Measurements from ENCODE around the gene UST.
"Not testable (repeated sequence)": the region's sequence is repeated elsewhere in the genome, so short reads cannot be mapped to it uniquely, and the experiment has no call there.

UST gene

DNA sequence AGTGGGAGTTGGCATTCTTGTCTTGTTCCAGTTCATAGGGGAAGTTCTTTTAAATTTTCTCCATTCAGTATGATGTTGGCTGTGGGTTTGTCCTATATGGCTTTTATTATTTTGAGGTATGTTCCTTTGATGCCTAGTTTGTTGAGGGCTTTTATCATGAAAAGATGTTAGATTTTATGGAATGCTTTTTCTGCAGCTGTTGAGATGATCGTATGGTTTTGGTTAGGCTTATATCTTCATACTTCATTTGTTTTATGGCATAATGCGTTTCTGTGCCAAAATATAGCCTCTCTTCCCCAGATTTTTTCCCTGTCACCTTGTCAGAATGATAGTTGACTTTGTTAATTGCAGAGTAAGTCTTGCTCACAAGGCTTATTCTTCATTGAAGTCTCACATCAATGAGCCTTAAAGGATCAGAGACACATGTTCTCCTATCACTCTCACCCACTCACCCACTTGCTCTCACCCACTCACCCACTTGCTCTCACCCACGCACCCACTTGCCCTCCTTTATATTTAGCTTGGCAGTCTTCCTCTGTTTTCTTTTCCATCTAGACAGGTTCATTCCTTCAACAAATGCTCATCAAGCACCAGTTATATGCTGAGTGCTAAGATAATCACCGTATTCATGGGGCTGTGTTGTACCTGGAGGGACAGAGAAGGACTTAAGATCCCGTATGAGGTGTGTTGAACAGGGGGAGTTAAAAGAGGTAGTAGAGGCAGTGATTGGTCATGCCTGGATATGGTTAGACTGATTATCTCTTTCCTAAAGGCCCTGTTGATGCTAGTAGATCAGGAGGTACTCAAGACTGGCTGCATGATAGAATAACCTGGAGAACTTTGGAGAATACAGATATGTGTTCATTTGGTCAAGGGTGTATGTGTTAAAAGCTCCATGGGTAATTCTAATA lies 19.3 kb downstream of the UST start:
- no peak for DNase-seq

DNA sequence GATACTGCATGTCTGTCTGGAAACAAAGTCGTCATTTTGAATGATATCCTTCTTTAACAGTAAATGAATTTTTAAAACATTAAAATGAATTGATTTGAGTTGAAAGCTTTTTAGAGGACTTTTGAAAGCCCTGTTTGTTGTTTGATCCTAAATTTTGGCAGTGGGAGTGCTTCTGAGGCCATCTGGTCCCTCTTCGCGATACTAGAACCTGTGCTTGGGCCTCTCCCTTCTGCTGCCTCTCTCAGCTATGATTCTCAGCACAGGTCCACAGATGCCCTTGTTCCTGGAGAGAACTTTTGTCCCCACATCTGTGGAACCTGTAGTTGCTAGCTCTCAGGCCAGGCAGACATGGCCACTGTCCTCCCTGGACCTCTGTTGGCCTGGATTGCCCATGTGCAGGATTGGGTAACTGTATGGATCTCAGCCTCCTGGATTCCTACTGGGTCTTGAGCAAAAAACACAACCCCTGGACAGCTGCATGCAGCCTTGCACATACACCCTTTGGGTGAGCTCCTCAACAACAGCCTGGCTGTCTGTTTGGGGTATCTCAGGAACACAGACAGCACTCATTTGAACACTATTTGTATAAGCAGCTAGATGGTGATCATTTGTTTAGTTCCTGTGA lies 21.9 kb downstream of the UST start:
- DNase-seq = no peak

DNA sequence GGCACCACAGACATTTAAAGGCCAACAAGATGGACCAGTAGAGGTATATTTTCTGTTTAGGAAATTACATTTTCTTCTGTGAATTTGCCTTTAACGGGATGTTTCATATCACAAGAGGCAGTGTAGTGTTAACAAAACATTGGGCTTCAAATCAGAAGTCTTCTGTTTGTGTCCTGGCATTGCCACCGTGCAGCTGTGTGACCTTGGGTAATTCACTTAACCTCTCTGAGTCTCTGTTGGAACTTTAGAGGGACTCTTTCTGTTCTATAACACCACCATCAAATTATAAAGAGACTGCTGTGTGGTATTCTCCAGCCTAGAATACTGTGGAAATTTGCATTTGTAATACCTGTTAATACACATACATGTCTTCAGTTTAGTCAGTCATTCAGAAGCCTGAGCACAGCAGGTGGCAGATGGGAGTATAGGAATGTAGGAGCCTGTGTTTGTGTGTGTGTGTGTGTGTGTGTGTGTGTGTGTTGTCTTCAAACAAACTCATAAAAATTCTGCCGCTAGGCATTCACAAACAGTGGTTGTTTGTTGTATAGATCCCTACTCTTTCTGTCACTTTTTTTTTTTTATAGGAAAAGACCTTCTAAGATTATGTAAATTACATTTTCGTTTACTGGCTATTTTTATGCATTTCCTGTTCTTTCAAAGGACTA lies 22.6 kb downstream of the UST start:
- no peak for DNase-seq

GRCh38 chr6:148770408-148771211 lies 23.8 kb downstream of the UST start:
- DNase-seq = no peak

GRCh38 chr6:148771212-148771601 lies 24.4 kb downstream of the UST start:
- no peak for DNase-seq

GRCh38 chr6:148771896-148772554 lies 25.2 kb downstream of the UST start:
- no peak for DNase-seq

GRCh38 chr6:148775161-148775560 lies 28.3 kb downstream of the UST start:
- DNase-seq = no peak

GRCh38 chr6:148776321-148777308 lies 29.8 kb downstream of the UST start:
- no peak for DNase-seq

GRCh38 chr6:148779142-148779562 lies 32.3 kb downstream of the UST start:
- no peak for DNase-seq

- DNase-seq = not testable (repeated sequence)
These were observed 33.6 kb downstream of the UST start for GRCh38 chr6:148780423-148780822.

- DNase-seq = no peak
These were observed 34.1 kb downstream of the UST start for GRCh38 chr6:148780918-148781436.

- no peak for DNase-seq
These were observed 43.1 kb downstream of the UST start for GRCh38 chr6:148789948-148790347.

DNA sequence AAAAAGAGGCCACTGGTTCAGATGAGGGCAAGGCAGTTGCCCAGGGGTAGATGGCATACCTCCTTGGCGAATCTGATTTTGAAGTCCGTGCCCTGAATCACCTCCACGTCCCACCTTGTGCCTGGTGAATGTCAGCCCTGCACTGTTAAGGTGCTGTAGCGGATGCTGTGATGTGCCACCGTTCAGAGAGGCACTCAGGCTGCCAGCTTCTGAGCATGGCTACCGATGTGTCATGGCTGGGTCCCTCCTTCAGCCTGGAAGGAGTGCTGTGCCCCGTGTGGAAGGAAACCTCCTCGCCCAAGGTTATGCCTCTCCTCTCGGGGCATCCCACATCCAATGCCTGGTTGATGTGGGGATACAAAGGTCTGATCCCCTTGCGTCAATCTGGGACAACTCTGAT lies 43.6 kb downstream of the UST start:
- DNase-seq = no peak

DNA sequence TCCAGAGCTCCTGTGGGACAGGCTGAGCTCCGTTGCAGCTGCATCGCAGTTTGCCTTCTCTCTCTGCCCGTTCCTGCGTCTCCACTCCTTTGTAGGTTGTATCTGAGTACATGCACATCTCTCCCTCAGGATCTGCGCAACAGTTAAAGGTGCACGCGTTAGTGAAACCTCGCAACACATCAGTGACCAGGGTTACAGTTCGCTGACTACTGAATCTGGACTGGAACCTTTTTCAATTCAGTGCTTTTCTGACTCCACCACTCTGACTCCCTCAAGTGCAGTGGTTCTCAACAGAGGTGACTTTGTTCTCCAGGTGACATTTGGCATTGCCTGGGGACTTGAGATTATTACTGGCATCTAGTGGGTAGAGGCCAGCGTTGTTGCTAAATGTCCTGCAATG lies 44.0 kb downstream of the UST start:
- no peak for DNase-seq

GRCh38 chr6:148791372-148791771 lies 44.5 kb downstream of the UST start:
- DNase-seq = no peak

DNA sequence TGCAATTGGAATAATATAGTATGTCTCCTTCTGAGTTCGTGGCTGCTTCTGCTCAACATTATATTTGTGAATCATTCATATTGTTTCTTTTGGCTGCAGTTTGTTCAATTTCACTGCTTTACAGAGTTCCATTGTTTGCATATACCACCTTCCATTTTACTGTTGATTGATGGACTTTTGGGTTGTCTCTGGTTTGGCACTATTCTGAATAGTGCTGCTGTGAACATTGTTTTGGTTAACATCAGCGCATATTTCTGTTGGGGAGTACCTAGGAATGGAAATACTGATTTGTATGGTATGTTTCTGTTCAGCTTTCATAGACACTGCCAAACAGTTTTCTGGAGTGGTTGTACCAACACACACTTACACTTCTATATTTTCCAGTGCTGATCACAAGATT lies 46.9 kb downstream of the UST start:
- no peak for DNase-seq

GRCh38 chr6:148794797-148795196 lies 48.0 kb downstream of the UST start:
- no peak for DNase-seq

GRCh38 chr6:148795563-148795962 lies 48.7 kb downstream of the UST start:
- no peak for DNase-seq

DNA sequence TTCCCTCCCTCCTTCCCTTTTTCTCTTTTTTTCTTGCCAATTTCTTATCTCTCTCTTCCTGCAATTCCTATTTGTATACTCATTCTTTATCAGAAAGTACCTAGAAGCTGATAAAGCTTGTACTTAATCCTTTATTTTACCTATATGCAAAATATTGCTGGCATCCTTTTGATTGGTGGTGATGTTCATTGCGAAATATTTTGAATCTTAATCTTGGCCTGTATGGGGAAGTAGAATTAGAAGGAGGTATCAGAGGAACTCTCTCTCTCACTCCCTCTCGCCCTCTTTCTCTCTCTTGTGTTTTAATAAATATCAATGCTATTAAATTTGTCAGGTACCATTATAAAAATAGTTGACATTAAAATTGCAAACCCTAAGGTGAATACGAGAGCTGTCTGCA lies 52.8 kb downstream of the UST start:
- DNase-seq = no peak

GRCh38 chr6:148800536-148800935 lies 53.7 kb downstream of the UST start:
- DNase-seq = no peak

- no peak for DNase-seq
These were observed 57.1 kb downstream of the UST start for GRCh38 chr6:148803979-148804378.
